Body of pancreas (tissue), 4 donors: ENCODE measurements around the gene RAPGEF3. TPM values are rescaled to one million over a fixed set of nuclear protein-coding genes. Genes with fewer than 3 reads are reported as not detected.
A peak's percentile ranks its signal among the peaks of the same experiment; 100 is the strongest.

ENCODE experiments used
- ATAC-seq: fragments of 150-250 bp; one replicate; pipeline ENCODE4 v1.9.1; 2016
- DNase-seq, 4 donors: peaks; one replicate each; pipeline ENCODE4 v3.0.0-alpha.2; 2019
- H3K27ac ChIP-seq, 4 donors: fragments of 200-600 bp; sonication (generic); 1 replicate in 3 of 4; 2 replicates in 1 of 4; pipeline versions ENCODE4 v1.5.1 to v1.6.1; 2016 to 2019; ENCODE audit warnings: mild to moderate bottlenecking in 1 of 4, mixed read lengths in 1 of 4, moderate library complexity in 1 of 4
- H3K27me3 ChIP-seq, 2 donors: fragments of 200-600 bp; sonication (generic); one replicate each; pipeline ENCODE4 v1.6.0; 2016; ENCODE audit warnings: mild to moderate bottlenecking in 1 of 2
- H3K36me3 ChIP-seq, 2 donors: fragments of 200-600 bp; sonication (generic); replicated peaks in 1 of 2; 2 replicates each; pipeline ENCODE4 v1.5.1; 2016; ENCODE audit warnings: low read depth in 2 of 2; ENCODE audit not compliant: insufficient read depth in 1 of 2
- H3K4me1 ChIP-seq: fragments of 200-600 bp; sonication (generic); one replicate; pipeline ENCODE4 v1.6.0; 2016
- H3K4me3 ChIP-seq, 2 donors: fragments of 200-600 bp; sonication (generic); 1 replicate in 1 of 2; 2 replicates in 1 of 2; pipeline ENCODE4 v1.5.1; 2016 to 2019
- H3K9me3 ChIP-seq, 3 donors: fragments of 200-600 bp; sonication (generic); 1 replicate in 2 of 3; 2 replicates in 1 of 3; pipeline ENCODE4 v1.5.1; 2016
- POLR2A ChIP-seq, 3 donors: fragments of 450-650 bp; IDR thresholded peaks; one replicate each; pipeline ENCODE4 v1.6.1; 2016; ENCODE audit warnings: antibody characterized with exemption in 3 of 3, mild to moderate bottlenecking in 2 of 3
- WGBS, 2 donors: methylation state at CpG; one replicate each; pipeline ENCODE4 v1.1.5; 2017; 5-methylcytosine and 5-hydroxymethylcytosine counted together
- intact Hi-C: fragments of 100-400 bp; cut with DNase I; formaldehyde crosslinking; loops from one replicate; pipeline ENCODE4 v1.15.1; 2023
- total RNA-seq, 2 donors: library from RNA; depleted of rRNA; stranded (reverse); fragments of >200 nt; gene quantifications; one replicate each; pipeline ENCODE4 v1.1.0, GENCODE V29; 2016
- TF ChIP-seq, protein P1 (sequence below), 7 experiments: fragments of 450-650 bp in 4 of 7; fragments of 200-600 bp in 3 of 7; sonication (generic) in 3 of 7; IDR thresholded peaks; one replicate each; pipeline ENCODE4 v1.5.1; 2016 to 2019; ENCODE audit warnings: antibody characterized with exemption in 7 of 7

The RAPGEF3 gene, protein sequence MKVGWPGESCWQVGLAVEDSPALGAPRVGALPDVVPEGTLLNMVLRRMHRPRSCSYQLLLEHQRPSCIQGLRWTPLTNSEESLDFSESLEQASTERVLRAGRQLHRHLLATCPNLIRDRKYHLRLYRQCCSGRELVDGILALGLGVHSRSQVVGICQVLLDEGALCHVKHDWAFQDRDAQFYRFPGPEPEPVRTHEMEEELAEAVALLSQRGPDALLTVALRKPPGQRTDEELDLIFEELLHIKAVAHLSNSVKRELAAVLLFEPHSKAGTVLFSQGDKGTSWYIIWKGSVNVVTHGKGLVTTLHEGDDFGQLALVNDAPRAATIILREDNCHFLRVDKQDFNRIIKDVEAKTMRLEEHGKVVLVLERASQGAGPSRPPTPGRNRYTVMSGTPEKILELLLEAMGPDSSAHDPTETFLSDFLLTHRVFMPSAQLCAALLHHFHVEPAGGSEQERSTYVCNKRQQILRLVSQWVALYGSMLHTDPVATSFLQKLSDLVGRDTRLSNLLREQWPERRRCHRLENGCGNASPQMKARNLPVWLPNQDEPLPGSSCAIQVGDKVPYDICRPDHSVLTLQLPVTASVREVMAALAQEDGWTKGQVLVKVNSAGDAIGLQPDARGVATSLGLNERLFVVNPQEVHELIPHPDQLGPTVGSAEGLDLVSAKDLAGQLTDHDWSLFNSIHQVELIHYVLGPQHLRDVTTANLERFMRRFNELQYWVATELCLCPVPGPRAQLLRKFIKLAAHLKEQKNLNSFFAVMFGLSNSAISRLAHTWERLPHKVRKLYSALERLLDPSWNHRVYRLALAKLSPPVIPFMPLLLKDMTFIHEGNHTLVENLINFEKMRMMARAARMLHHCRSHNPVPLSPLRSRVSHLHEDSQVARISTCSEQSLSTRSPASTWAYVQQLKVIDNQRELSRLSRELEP
- 10 to 100 TPM; 11.9 to 23.4 TPM for total RNA-seq

GRCh38 chr12:47758834-47759690 is at the start of gene RAPGEF3:
RAPGEF3 (minus strand) TSS chr12:47758880; CDS start chr12:47758556, 324 bp downstream.
- peak; percentile 88 to 96 (median 91) for DNase-seq
- Histone ChIP-seq H3K4me1 (peaks cover 45% of the 10 kb centered on the region), H3K27ac (peak within 1 kb of the TSS; percentile 69 to 85 (median 78)), H3K27me3 (no peaks in the 10 kb centered on the region), H3K4me3 (peak within 1 kb of the TSS; percentile 33), H3K9me3 (no peaks in the 10 kb centered on the region), H3K36me3 (no peaks in the 10 kb centered on the region)
- TF ChIP-seq, protein P1, sequence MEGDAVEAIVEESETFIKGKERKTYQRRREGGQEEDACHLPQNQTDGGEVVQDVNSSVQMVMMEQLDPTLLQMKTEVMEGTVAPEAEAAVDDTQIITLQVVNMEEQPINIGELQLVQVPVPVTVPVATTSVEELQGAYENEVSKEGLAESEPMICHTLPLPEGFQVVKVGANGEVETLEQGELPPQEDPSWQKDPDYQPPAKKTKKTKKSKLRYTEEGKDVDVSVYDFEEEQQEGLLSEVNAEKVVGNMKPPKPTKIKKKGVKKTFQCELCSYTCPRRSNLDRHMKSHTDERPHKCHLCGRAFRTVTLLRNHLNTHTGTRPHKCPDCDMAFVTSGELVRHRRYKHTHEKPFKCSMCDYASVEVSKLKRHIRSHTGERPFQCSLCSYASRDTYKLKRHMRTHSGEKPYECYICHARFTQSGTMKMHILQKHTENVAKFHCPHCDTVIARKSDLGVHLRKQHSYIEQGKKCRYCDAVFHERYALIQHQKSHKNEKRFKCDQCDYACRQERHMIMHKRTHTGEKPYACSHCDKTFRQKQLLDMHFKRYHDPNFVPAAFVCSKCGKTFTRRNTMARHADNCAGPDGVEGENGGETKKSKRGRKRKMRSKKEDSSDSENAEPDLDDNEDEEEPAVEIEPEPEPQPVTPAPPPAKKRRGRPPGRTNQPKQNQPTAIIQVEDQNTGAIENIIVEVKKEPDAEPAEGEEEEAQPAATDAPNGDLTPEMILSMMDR (IDR thresholded peaks at IDR 0.05), result peak; percentile 16 to 64 (median 53)
- peak; percentile 40 to 74 (median 57) for TF ChIP-seq POLR2A (IDR thresholded peaks at IDR 0.05)
- intact Hi-C loops, result no loop called here
- peak; percentile 91 for ATAC-seq
- WGBS, 2 donors, result 1% methylated on average over 35 to 57 of the region's 57 CpGs

GRCh38 chr12:47808050-47808449 is 49.4 kb upstream of the RAPGEF3 start:
- Histone ChIP-seq H3K4me1 (peaks cover 88% of the 10 kb centered on the region), H3K4me3 (no peak overlapping the region), H3K9me3 (no peaks in the 10 kb centered on the region), H3K27me3 (no peaks in the 10 kb centered on the region), H3K36me3 (no peaks in the 10 kb centered on the region), H3K27ac (peak overlapping the region in 3 of 4 donors; percentile 12 to 56 (median 46))
- ATAC-seq (no peak), DNase-seq (peak in 1 of 4 donors; percentile 43)
- intact Hi-C loops, result no loop called here
- TF ChIP-seq POLR2A (IDR thresholded peaks at IDR 0.05), result no peak
- TF ChIP-seq, protein P1 (IDR thresholded peaks at IDR 0.05), result no peak
- 59 to 72% methylated on average over 6 to 9 of the region's 9 CpGs for WGBS, 2 donors

DNA sequence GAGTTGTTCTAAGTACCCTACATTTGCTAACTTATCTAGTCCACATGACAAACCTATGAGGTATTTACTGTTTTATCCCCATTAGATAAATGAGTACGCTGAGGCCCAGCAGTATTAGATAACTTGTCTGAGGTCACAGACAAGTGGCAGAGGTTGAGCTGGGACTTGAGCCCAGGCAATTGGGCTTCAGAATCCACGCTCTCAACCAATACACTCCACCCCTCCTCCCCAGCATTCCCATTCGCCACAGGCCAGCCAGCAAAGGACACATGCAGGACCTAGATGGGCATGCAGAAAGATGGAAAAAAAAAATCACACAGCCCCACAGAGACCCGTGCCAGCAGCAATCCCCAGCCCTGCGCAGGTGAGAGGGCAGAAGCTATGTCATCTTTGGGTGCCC is 48.7 kb upstream of the RAPGEF3 start:
- no peak for TF ChIP-seq POLR2A (IDR thresholded peaks at IDR 0.05)
- TF ChIP-seq, protein P1 (IDR thresholded peaks at IDR 0.05), result no peak
- intact Hi-C loops, result no loop called here
- H3K36me3 ChIP-seq, result no peaks in the 10 kb centered on the region
- peaks cover 88% of the 10 kb centered on the region for H3K4me1 ChIP-seq
- 46 to 60% methylated on average over 5 of the region's 5 CpGs for WGBS, 2 donors
- H3K4me3 ChIP-seq, result no peak overlapping the region
- H3K9me3 ChIP-seq, result no peaks in the 10 kb centered on the region
- ATAC-seq (no peak), DNase-seq (no peak)
- H3K27ac ChIP-seq, result peak overlapping the region in 1 of 4 donors; percentile 56
- H3K27me3 ChIP-seq, result no peaks in the 10 kb centered on the region

- WGBS, 2 donors, result 73 to 75% methylated on average over 2 of the region's 2 CpGs
- intact Hi-C loops, result no loop called here
- no peaks in the 10 kb centered on the region for H3K27me3 ChIP-seq
- no peaks in the 10 kb centered on the region for H3K36me3 ChIP-seq
- no peaks in the 10 kb centered on the region for H3K9me3 ChIP-seq
- no peak overlapping the region for H3K4me3 ChIP-seq
- TF ChIP-seq, protein P1 (IDR thresholded peaks at IDR 0.05), result no peak
- no peak for TF ChIP-seq POLR2A (IDR thresholded peaks at IDR 0.05)
- H3K4me1 ChIP-seq, result peaks cover 89% of the 10 kb centered on the region
- ATAC-seq, result no peak
- DNase-seq, result no peak
- peak overlapping the region in 1 of 4 donors; percentile 5 for H3K27ac ChIP-seq
Observed at GRCh38 chr12:47805417-47805816, 46.7 kb upstream of the RAPGEF3 start.
